KG1 (cell line): ENCODE data around the gene NDUFAF4.

Experiments used
- DNase-seq: peaks from one replicate; lab custom pipeline; 2025; lab: John Stamatoyannopoulos, UW

Gene NDUFAF4

GRCh38 chr6:96897396-96898240 lies at the start of gene NDUFAF4:
Gene NDUFAF4, minus strand, starts transcription at chr6:96897891. Its CDS starts 90 bp downstream, at chr6:96897801.
- DNase-seq: peak; percentile 89

- no peak for DNase-seq
Observed at GRCh38 chr6:96947055-96947454, 49.4 kb upstream of the NDUFAF4 start.

GRCh38 chr6:96943555-96944215 lies 46.0 kb upstream of the NDUFAF4 start:
- no peak for DNase-seq

- DNase-seq: no peak
Observed at GRCh38 chr6:96942676-96943075, 45.0 kb upstream of the NDUFAF4 start.

- no peak for DNase-seq
Observed at GRCh38 chr6:96940322-96940721, 42.6 kb upstream of the NDUFAF4 start.

- no peak for DNase-seq
Observed at GRCh38 chr6:96939007-96939805, 41.5 kb upstream of the NDUFAF4 start.

GRCh38 chr6:96934087-96934486 lies 36.4 kb upstream of the NDUFAF4 start:
- no peak for DNase-seq

- no peak for DNase-seq
Observed at GRCh38 chr6:96931198-96931597, 33.5 kb upstream of the NDUFAF4 start.

- no peak for DNase-seq
Observed at GRCh38 chr6:96929741-96930140, 32.0 kb upstream of the NDUFAF4 start.

GRCh38 chr6:96927660-96928059 lies 30.0 kb upstream of the NDUFAF4 start:
- DNase-seq: no peak

- no peak for DNase-seq
Observed at GRCh38 chr6:96926425-96926824, 28.7 kb upstream of the NDUFAF4 start.

- DNase-seq: no peak
Observed at GRCh38 chr6:96925290-96925687, 27.6 kb upstream of the NDUFAF4 start.

GRCh38 chr6:96923871-96924493 lies 26.3 kb upstream of the NDUFAF4 start:
- peak; percentile 24 for DNase-seq

- DNase-seq: no peak
Observed at GRCh38 chr6:96923400-96923799, 25.7 kb upstream of the NDUFAF4 start.

- DNase-seq: no peak
Observed at GRCh38 chr6:96917098-96917497, 19.4 kb upstream of the NDUFAF4 start.

GRCh38 chr6:96913621-96914020 lies 15.9 kb upstream of the NDUFAF4 start:
- no peak for DNase-seq

- no peak for DNase-seq
Observed at GRCh38 chr6:96911751-96912150, 14.1 kb upstream of the NDUFAF4 start.

GRCh38 chr6:96911171-96911570 lies 13.5 kb upstream of the NDUFAF4 start:
- no peak for DNase-seq

- DNase-seq: no peak
Observed at GRCh38 chr6:96909811-96910210, 12.1 kb upstream of the NDUFAF4 start.

GRCh38 chr6:96907498-96907897 lies 9.8 kb upstream of the NDUFAF4 start:
- DNase-seq: no peak

GRCh38 chr6:96900873-96901272 lies 3.2 kb upstream of the NDUFAF4 start:
- DNase-seq: no peak

- DNase-seq: no peak
Observed at GRCh38 chr6:96899451-96899998, 1.8 kb upstream of the NDUFAF4 start.
